Esophagus muscularis mucosa (tissue), 4 donors: ENCODE results near the gene PTPN18.

Experiments used
- EP300 ChIP-seq: sonication (generic); formaldehyde crosslinking; IDR thresholded peaks from one replicate; pipeline ENCODE4 v1.6.1; 2017; ENCODE audit warnings: antibody characterized with exemption
- POLR2A ChIP-seq: fragments of 450-650 bp; IDR thresholded peaks from one replicate; pipeline ENCODE4 v1.6.1; 2017; ENCODE audit warnings: antibody characterized with exemption, moderate library complexity, mild to moderate bottlenecking, low read depth
- POLR2AphosphoS5 ChIP-seq, 2 donors: sonication (generic); formaldehyde crosslinking; IDR thresholded peaks; one replicate each; pipeline ENCODE4 v1.6.1; 2017; ENCODE audit warnings: antibody characterized with exemption in 2 of 2
- TF ChIP-seq, protein P1 (sequence below), 3 experiments: fragments of 200-600 bp in 2 of 3; fragments of 450-650 bp in 1 of 3; sonication (generic) in 2 of 3; IDR thresholded peaks; one replicate each; pipeline ENCODE4 v1.5.1; 2017 to 2019; ENCODE audit warnings: antibody characterized with exemption in 3 of 3, mild to moderate bottlenecking in 2 of 3, moderate library complexity in 1 of 3

DNA sequence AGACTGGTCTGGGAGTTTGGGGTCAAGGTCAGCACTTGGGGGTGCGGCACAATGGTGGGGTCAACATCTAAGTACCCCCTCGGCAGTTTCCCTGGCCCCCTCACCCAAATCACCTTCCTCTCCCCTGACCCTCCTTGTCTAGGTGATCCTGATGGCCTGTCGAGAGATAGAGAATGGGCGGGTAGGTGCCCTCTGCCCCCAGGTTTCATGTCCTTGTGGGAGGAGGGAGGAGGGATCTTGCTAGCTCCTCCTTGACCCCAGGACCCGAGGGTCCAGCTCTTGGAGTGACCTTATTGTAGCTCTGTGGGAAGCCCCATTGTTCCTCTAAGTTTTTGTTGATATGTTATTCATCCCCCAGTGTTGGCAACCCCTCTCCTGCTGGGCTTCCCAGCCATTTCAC, 3.6 kb downstream of the PTPN18 start:
- TF ChIP-seq, protein P1, sequence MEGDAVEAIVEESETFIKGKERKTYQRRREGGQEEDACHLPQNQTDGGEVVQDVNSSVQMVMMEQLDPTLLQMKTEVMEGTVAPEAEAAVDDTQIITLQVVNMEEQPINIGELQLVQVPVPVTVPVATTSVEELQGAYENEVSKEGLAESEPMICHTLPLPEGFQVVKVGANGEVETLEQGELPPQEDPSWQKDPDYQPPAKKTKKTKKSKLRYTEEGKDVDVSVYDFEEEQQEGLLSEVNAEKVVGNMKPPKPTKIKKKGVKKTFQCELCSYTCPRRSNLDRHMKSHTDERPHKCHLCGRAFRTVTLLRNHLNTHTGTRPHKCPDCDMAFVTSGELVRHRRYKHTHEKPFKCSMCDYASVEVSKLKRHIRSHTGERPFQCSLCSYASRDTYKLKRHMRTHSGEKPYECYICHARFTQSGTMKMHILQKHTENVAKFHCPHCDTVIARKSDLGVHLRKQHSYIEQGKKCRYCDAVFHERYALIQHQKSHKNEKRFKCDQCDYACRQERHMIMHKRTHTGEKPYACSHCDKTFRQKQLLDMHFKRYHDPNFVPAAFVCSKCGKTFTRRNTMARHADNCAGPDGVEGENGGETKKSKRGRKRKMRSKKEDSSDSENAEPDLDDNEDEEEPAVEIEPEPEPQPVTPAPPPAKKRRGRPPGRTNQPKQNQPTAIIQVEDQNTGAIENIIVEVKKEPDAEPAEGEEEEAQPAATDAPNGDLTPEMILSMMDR (IDR thresholded peaks at IDR 0.05), result no peak
- TF ChIP-seq POLR2A (no peak), POLR2AphosphoS5 (IDR thresholded peaks at IDR 0.05) (no peak), EP300 (no peak)
